ENCODE results near the gene DCLRE1A.

Gene DCLRE1A

GRCh38 chr10:113872139-113873030 is 18.5 kb upstream of the DCLRE1A start:
- Histone ChIP-seq H3K9me3 (ENCODE audit: control insufficient read depth, insufficient read depth, low read depth, low read length) (no peaks in the 10 kb centered on the region), H3K27ac (ENCODE audit: extremely low read depth, low read depth, low read length) (no peak overlapping the region), H3K4me1 (ENCODE audit: control insufficient read depth, insufficient read depth, low read length) (peaks cover 19% of the 10 kb centered on the region), H3K4me3 (ENCODE audit: low read depth, low read length) (no peak overlapping the region), H3K36me3 (ENCODE audit: control insufficient read depth in 2 of 2, insufficient read depth in 1 of 2, low read length in 2 of 2) (peaks cover 4 to 18% of the 10 kb centered on the region in 2 experiments)
- TF ChIP-seq SETDB1 (IDR thresholded peaks at IDR 0.05; ENCODE audit: insufficient read length, low read length) (peak; percentile 76), ZNF169 (tag by site-specific recombination; IDR thresholded peaks at IDR 0.05) (no peak), ZNF701 (tag by site-specific recombination; IDR thresholded peaks at IDR 0.05) (no peak), ZNF211 (tag by site-specific recombination; IDR thresholded peaks at IDR 0.05; ENCODE audit: low read depth) (no peak), ZNF362 (tag by site-specific recombination; IDR thresholded peaks at IDR 0.05) (peak; percentile 24; the same call in 1 of the 2 replicates), ZNF624 (tag by site-specific recombination; IDR thresholded peaks at IDR 0.05) (no peak), ZNF426 (tag by site-specific recombination; IDR thresholded peaks at IDR 0.05) (no peak), ZNF133 (tag by site-specific recombination; IDR thresholded peaks at IDR 0.05) (peak; percentile 97)
- POLR2A ChIA-PET = no interaction called here
- CTCF ChIA-PET = interaction anchor here (0.7 to 0.9 kb wide), 2 partner anchors 14 to 77 kb away, joined by 3 to 4 read pairs; no protein-coding TSS in a partner anchor

DNA sequence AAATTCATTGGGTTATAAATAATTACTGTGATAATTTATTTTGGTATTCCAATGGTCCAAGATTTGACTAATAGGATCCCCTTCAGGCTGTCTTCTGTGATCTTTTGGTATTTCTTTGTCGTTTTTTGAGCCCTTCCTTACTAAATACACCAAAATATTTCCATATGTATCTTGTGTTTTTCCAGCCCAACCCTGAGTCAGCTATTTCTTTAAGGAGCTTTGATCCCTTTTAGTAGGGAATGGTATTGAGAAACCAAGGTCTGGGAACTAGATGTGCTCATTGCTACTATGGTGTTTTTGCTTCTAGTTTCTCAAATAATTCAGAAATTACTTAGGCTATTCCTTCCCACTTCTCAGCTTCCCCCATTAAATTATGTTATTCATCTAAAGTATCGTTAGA is 15.9 kb upstream of the DCLRE1A start:
- no peak overlapping the region for H3K27ac ChIP-seq (ENCODE audit: extremely low read depth, low read depth, low read length)
- ChIA-PET CTCF (no interaction called here), POLR2A (no interaction called here)
- peaks cover 9% of the 10 kb centered on the region for H3K4me1 ChIP-seq (ENCODE audit: control insufficient read depth, insufficient read depth, low read length)
- no peak for TF ChIP-seq ZNF423 (tag by site-specific recombination; IDR thresholded peaks at IDR 0.05)
- no peak for TF ChIP-seq ZNF776 (tag by site-specific recombination; IDR thresholded peaks at IDR 0.05; ENCODE audit: borderline replicate concordance)
- TF ChIP-seq ZNF16 (tag by site-specific recombination; IDR thresholded peaks at IDR 0.05; ENCODE audit: low read depth) = no peak
- no peak for TF ChIP-seq ZNF544 (tag by site-specific recombination; IDR thresholded peaks at IDR 0.05)
- TF ChIP-seq ZIC2 (tag by site-specific recombination; IDR thresholded peaks at IDR 0.05) = no peak
- no peak for TF ChIP-seq ZNF529 (tag by site-specific recombination; IDR thresholded peaks at IDR 0.05; ENCODE audit: insufficient replicate concordance)
- TF ChIP-seq ZNF404 (tag by site-specific recombination; IDR thresholded peaks at IDR 0.05) = no peak
- no peak for TF ChIP-seq ZBTB21 (tag by site-specific recombination; IDR thresholded peaks at IDR 0.05)
- no peak for TF ChIP-seq ZSCAN4 (tag by site-specific recombination; IDR thresholded peaks at IDR 0.05)
- no peak for TF ChIP-seq ZNF335 (tag by site-specific recombination; conservative IDR thresholded peaks at IDR 0.05)
- no peak for TF ChIP-seq ZBTB11 (tag by site-specific recombination; conservative IDR thresholded peaks at IDR 0.05; ENCODE audit: low read depth)
- TF ChIP-seq ZNF341 (tag by site-specific recombination; IDR thresholded peaks at IDR 0.05; ENCODE audit: low read depth) = no peak
- TF ChIP-seq ZBTB7A (tag by site-specific recombination; IDR thresholded peaks at IDR 0.05; ENCODE audit: low read depth) = no peak
- H3K4me3 ChIP-seq (ENCODE audit: low read depth, low read length) = no peak overlapping the region
- no peaks in the 10 kb centered on the region for H3K9me3 ChIP-seq (ENCODE audit: control insufficient read depth, insufficient read depth, low read depth, low read length)
- peaks cover 5 to 13% of the 10 kb centered on the region in 2 experiments for H3K36me3 ChIP-seq (ENCODE audit: control insufficient read depth in 2 of 2, insufficient read depth in 1 of 2, low read length in 2 of 2)
